Body of pancreas (tissue), 4 donors: ENCODE data around the gene C7orf33. TPM values are rescaled to one million over a fixed set of nuclear protein-coding genes. Genes with fewer than 3 reads are reported as not detected.

Source experiments
- ATAC-seq: fragments of 150-250 bp; one replicate; pipeline ENCODE4 v1.9.1; 2016
- DNase-seq, 4 donors: peaks; one replicate each; pipeline ENCODE4 v3.0.0-alpha.2; 2019
- H3K27ac ChIP-seq, 4 donors: fragments of 200-600 bp; sonication (generic); 1 replicate in 3 of 4; 2 replicates in 1 of 4; pipeline versions ENCODE4 v1.5.1 to v1.6.1; 2016 to 2019; ENCODE audit warnings: mild to moderate bottlenecking in 1 of 4, mixed read lengths in 1 of 4, moderate library complexity in 1 of 4
- H3K27me3 ChIP-seq, 2 donors: fragments of 200-600 bp; sonication (generic); one replicate each; pipeline ENCODE4 v1.6.0; 2016; ENCODE audit warnings: mild to moderate bottlenecking in 1 of 2
- H3K36me3 ChIP-seq, 2 donors: fragments of 200-600 bp; sonication (generic); replicated peaks in 1 of 2; 2 replicates each; pipeline ENCODE4 v1.5.1; 2016; ENCODE audit warnings: low read depth in 2 of 2; ENCODE audit not compliant: insufficient read depth in 1 of 2
- H3K4me1 ChIP-seq: fragments of 200-600 bp; sonication (generic); one replicate; pipeline ENCODE4 v1.6.0; 2016
- H3K4me3 ChIP-seq, 2 donors: fragments of 200-600 bp; sonication (generic); 1 replicate in 1 of 2; 2 replicates in 1 of 2; pipeline ENCODE4 v1.5.1; 2016 to 2019
- H3K9me3 ChIP-seq, 3 donors: fragments of 200-600 bp; sonication (generic); 1 replicate in 2 of 3; 2 replicates in 1 of 3; pipeline ENCODE4 v1.5.1; 2016
- POLR2A ChIP-seq, 3 donors: fragments of 450-650 bp; IDR thresholded peaks; one replicate each; pipeline ENCODE4 v1.6.1; 2016; ENCODE audit warnings: antibody characterized with exemption in 3 of 3, mild to moderate bottlenecking in 2 of 3
- whole genome bisulfite sequencing, 2 donors: methylation state at CpG; one replicate each; pipeline ENCODE4 v1.1.5; 2017; 5-methylcytosine and 5-hydroxymethylcytosine counted together
- intact Hi-C: fragments of 100-400 bp; cut with DNase I; formaldehyde crosslinking; loops from one replicate; pipeline ENCODE4 v1.15.1; 2023
- total RNA-seq, 2 donors: library from RNA; depleted of rRNA; stranded (reverse); fragments of >200 nt; gene quantifications; one replicate each; pipeline ENCODE4 v1.1.0, GENCODE V29; 2016
- TF ChIP-seq, protein P1 (sequence below), 7 experiments: fragments of 450-650 bp in 4 of 7; fragments of 200-600 bp in 3 of 7; sonication (generic) in 3 of 7; IDR thresholded peaks; one replicate each; pipeline ENCODE4 v1.5.1; 2016 to 2019; ENCODE audit warnings: antibody characterized with exemption in 7 of 7

C7orf33 gene
- total RNA-seq, 2 donors from 2014 or later, result not detected

DNA sequence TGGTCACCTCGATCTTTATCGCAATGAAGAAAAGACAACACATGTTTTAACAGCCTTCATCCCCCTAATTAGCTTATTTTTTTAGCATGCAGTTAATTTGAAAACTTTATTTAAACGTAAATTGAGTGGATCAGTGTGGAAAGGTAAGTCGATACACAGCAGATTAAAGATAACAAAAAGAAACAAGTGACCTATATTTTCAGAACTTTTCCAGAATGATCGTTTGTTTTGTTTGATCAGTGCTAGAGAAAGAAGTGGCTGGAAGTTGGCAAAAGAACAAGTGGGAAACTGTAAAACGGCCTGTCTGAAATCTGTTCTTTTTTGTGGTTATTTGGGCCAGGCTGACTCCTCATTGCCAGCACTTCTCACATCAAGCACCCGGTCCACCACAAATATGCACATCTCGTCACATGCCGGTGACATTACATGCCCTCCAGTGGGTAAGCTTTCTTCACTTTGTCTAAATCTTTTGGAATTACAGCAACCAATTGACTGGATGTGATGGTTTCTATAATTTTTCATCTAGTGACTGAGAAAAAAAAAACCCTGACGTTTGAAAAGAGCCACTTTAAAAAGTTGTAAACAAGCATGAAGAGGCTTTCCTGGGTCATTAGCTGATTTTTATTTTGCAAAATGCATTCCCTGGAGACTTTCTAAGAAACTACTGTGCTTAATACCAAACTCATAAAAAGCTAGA lies 33.2 kb downstream of the C7orf33 start:
- Histone ChIP-seq H3K9me3 (no peaks in the 10 kb centered on the region), H3K4me3 (no peak overlapping the region), H3K4me1 (no peaks in the 10 kb centered on the region), H3K27me3 (no peaks in the 10 kb centered on the region), H3K27ac (no peak overlapping the region), H3K36me3 (no peaks in the 10 kb centered on the region)
- DNase-seq (no peak), ATAC-seq (no peak)
- intact Hi-C loops, result no loop called here
- WGBS, 2 donors, result 26 to 29% methylated on average over 10 of the region's 10 CpGs
- TF ChIP-seq, protein P1, sequence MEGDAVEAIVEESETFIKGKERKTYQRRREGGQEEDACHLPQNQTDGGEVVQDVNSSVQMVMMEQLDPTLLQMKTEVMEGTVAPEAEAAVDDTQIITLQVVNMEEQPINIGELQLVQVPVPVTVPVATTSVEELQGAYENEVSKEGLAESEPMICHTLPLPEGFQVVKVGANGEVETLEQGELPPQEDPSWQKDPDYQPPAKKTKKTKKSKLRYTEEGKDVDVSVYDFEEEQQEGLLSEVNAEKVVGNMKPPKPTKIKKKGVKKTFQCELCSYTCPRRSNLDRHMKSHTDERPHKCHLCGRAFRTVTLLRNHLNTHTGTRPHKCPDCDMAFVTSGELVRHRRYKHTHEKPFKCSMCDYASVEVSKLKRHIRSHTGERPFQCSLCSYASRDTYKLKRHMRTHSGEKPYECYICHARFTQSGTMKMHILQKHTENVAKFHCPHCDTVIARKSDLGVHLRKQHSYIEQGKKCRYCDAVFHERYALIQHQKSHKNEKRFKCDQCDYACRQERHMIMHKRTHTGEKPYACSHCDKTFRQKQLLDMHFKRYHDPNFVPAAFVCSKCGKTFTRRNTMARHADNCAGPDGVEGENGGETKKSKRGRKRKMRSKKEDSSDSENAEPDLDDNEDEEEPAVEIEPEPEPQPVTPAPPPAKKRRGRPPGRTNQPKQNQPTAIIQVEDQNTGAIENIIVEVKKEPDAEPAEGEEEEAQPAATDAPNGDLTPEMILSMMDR (IDR thresholded peaks at IDR 0.05), result no peak

DNA sequence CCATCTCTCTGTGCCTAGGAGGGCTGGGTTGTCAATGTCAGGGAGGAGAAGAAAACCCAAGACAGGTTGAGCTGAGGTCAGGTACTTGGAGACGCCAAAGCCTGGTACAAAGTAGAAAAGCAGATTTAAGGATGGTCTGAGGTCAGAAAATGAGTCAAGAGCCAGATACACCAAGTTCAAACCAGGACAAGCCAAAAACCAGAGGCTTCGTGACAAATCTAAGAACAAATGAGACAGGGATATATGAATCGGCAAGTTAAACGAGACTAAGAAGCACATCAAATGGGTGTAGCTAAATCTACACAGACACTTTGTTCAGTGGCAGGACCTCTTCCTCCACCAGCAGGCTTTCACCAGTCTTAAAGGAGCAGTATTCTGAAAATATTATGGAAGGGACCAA lies 34.2 kb downstream of the C7orf33 start:
- no peaks in the 10 kb centered on the region for H3K27me3 ChIP-seq
- no peak for DNase-seq
- intact Hi-C loops, result no loop called here
- H3K4me3 ChIP-seq, result no peak overlapping the region
- H3K36me3 ChIP-seq, result no peaks in the 10 kb centered on the region
- H3K27ac ChIP-seq, result no peak overlapping the region
- TF ChIP-seq POLR2A (IDR thresholded peaks at IDR 0.05), result no peak
- TF ChIP-seq, protein P1 (IDR thresholded peaks at IDR 0.05), result no peak
- WGBS, 2 donors, result 72 to 73% methylated on average over 4 of the region's 4 CpGs
- H3K9me3 ChIP-seq, result no peaks in the 10 kb centered on the region
- no peak for ATAC-seq
- no peaks in the 10 kb centered on the region for H3K4me1 ChIP-seq

DNA sequence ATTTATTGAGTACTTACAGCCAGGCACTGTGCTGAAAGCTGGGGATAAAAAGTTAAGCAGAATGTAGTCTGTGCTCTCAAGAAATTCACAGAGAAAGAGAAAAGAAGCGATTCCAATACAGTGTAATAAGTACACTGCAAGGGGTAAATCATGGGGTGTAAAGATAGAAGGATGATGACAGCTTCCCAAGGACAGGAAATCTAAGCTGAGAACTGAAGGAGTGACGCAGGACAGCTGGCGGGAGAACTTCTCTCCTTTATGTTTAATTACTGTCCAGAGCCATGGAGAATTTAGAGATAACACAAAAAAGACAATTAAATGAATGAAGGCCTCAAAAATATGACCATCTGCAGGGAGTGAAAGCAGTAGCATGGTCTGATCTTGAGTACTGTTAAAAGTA lies 34.8 kb downstream of the C7orf33 start:
- WGBS, 2 donors, result 82 to 85% methylated on average over 3 of the region's 3 CpGs
- H3K27me3 ChIP-seq, result no peaks in the 10 kb centered on the region
- H3K27ac ChIP-seq, result no peak overlapping the region
- TF ChIP-seq POLR2A (IDR thresholded peaks at IDR 0.05), result no peak
- TF ChIP-seq, protein P1 (IDR thresholded peaks at IDR 0.05), result no peak
- H3K9me3 ChIP-seq, result no peaks in the 10 kb centered on the region
- H3K4me3 ChIP-seq, result no peak overlapping the region
- ATAC-seq (no peak), DNase-seq (no peak)
- no peaks in the 10 kb centered on the region for H3K4me1 ChIP-seq
- intact Hi-C loops, result no loop called here
- no peaks in the 10 kb centered on the region for H3K36me3 ChIP-seq

DNA sequence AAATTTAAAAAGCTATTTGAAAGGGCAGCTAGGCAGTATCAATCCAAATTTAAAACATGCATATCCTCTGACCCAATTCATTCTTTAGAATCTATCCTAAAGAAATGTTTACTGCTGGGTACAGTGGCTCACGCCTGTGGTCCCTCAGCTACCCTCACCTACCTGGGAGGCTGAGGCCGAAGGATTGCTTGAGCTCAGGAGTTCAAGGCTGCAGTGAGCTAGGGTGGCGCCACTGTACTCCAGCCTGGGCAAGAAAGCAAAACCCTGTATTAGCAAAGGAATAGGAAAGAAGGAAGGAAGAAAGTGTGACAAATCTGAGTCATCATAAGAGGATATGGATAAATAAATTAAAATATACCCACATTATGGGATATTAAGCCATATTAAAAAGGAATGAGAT lies 36.3 kb downstream of the C7orf33 start:
- 81 to 83% methylated on average over 3 of the region's 3 CpGs for WGBS, 2 donors
- Histone ChIP-seq H3K27ac (no peak overlapping the region), H3K27me3 (no peaks in the 10 kb centered on the region), H3K9me3 (no peaks in the 10 kb centered on the region), H3K4me3 (no peak overlapping the region), H3K36me3 (no peaks in the 10 kb centered on the region), H3K4me1 (no peaks in the 10 kb centered on the region)
- TF ChIP-seq POLR2A (IDR thresholded peaks at IDR 0.05), result no peak
- TF ChIP-seq, protein P1 (IDR thresholded peaks at IDR 0.05), result no peak
- DNase-seq (no peak), ATAC-seq (no peak)
- intact Hi-C loops, result no loop called here

DNA sequence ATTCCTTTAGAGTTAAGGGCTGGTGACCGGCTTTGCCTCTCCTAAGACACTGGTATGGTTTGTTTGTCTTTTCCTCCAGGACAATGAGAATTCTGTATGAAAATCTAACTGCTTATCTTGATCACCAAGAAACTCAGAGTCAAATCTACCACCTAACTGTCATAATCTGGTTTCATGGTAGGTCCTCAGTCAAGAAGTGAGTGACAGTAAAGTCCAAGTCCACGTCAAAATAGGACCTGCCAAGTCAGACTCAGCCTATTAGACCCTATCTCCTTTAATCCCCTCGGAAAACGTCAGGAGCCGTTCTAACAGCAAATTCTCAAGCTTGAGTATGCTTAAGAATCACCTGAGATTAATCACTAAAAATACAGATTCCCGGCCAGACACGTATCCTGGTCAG lies 37.4 kb downstream of the C7orf33 start:
- H3K4me1 ChIP-seq, result no peaks in the 10 kb centered on the region
- DNase-seq, result no peak
- no peaks in the 10 kb centered on the region for H3K9me3 ChIP-seq
- TF ChIP-seq, protein P1 (IDR thresholded peaks at IDR 0.05), result no peak
- TF ChIP-seq POLR2A (IDR thresholded peaks at IDR 0.05), result no peak
- intact Hi-C loops, result no loop called here
- H3K27ac ChIP-seq, result no peak overlapping the region
- H3K27me3 ChIP-seq, result no peaks in the 10 kb centered on the region
- H3K4me3 ChIP-seq, result no peak overlapping the region
- no peaks in the 10 kb centered on the region for H3K36me3 ChIP-seq
- 59 to 77% methylated on average over 7 of the region's 7 CpGs for WGBS, 2 donors
- no peak for ATAC-seq
